ENCODE data around the gene MEGF11. TPM values are rescaled to one million over a fixed set of nuclear protein-coding genes. Genes with fewer than 3 reads are reported as not detected.

Gene MEGF11
- total RNA-seq, 1 experiment from 2014 or later = not detected

DNA sequence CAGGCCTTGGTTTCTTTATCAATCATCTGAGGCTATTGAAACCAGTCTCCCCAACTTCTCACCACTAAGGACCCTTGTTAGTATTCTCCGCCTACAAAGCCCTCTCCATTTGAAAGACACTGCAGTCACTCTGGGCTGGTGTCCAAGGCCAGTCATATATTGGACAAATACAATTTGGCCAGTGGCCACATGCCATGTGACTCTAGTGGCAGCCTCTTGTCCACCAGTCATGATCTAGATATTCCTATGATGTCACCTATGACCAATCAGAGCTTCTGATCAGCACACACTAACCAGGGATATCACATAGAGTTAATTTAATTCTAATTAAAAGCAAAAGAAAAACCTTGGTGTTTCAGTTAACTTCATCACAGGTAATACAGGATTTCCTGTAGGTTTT is 316.1 kb downstream of the MEGF11 start:
- Histone ChIP-seq H4K20me1 (ENCODE audit: insufficient read depth, low read depth, low read length) (no peaks in the 10 kb centered on the region), H3K9ac (ENCODE audit: low read length) (no peak overlapping the region), H3K9me2 (replicated peaks; ENCODE audit: insufficient read depth, low read length) (no peaks in the 10 kb centered on the region), H3K9me3 (ENCODE audit: low read length) (no peaks in the 10 kb centered on the region), H3K36me3 (ENCODE audit: insufficient read depth, low read length) (no peaks in the 10 kb centered on the region), H3K27me3 (ENCODE audit: low read length) (no peaks in the 10 kb centered on the region), H3K79me2 (ENCODE audit: low read length) (no peaks in the 10 kb centered on the region), H3K27ac (ENCODE audit: low read length) (no peak overlapping the region), H3K4me2 (ENCODE audit: low read depth, low read length, poor library complexity, severe bottlenecking) (no peak overlapping the region), H3K4me1 (ENCODE audit: low read length) (peaks cover 10% of the 10 kb centered on the region), H3K4me3 (ENCODE audit: low read length) (no peak overlapping the region), H2AFZ (ENCODE audit: low read length) (no peak overlapping the region)
- DNase-seq = no peak

- H2AFZ ChIP-seq (ENCODE audit: low read length) = no peak overlapping the region
- no peaks in the 10 kb centered on the region for H3K9me2 ChIP-seq (replicated peaks; ENCODE audit: insufficient read depth, low read length)
- H3K4me2 ChIP-seq (ENCODE audit: low read depth, low read length, poor library complexity, severe bottlenecking) = no peak overlapping the region
- no peak overlapping the region for H3K4me3 ChIP-seq (ENCODE audit: low read length)
- H3K9ac ChIP-seq (ENCODE audit: low read length) = no peak overlapping the region
- H4K20me1 ChIP-seq (ENCODE audit: insufficient read depth, low read depth, low read length) = no peaks in the 10 kb centered on the region
- no peaks in the 10 kb centered on the region for H3K9me3 ChIP-seq (ENCODE audit: low read length)
- no peaks in the 10 kb centered on the region for H3K79me2 ChIP-seq (ENCODE audit: low read length)
- H3K27me3 ChIP-seq (ENCODE audit: low read length) = no peaks in the 10 kb centered on the region
- H3K4me1 ChIP-seq (ENCODE audit: low read length) = peaks cover 10% of the 10 kb centered on the region
- DNase-seq = no peak
- H3K27ac ChIP-seq (ENCODE audit: low read length) = no peak overlapping the region
- H3K36me3 ChIP-seq (ENCODE audit: insufficient read depth, low read length) = no peaks in the 10 kb centered on the region
Observed at GRCh38 chr15:65937054-65937453, 316.5 kb downstream of the MEGF11 start.

DNA sequence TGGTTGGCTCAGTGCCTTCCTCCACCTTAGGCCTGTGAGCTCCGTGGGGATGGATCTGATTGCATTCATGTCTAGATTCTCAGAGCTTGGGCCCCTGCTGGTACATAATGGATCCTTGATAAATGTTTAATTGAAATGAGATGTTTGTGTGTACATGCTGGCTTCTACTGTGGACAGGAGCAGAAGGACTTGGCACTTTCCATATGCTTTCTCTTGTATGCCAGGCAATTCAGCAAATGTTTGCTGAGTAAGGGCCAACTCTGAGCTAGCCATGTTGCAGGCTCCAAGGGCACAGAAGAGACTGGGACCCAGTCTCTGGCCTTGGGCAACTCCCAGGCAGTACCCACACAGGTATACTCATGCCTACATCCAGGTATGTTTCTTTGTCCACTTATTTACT is 317.3 kb downstream of the MEGF11 start:
- H3K27me3 ChIP-seq (ENCODE audit: low read length) = no peaks in the 10 kb centered on the region
- H4K20me1 ChIP-seq (ENCODE audit: insufficient read depth, low read depth, low read length) = no peaks in the 10 kb centered on the region
- H3K27ac ChIP-seq (ENCODE audit: low read length) = no peak overlapping the region
- H3K4me2 ChIP-seq (ENCODE audit: low read depth, low read length, poor library complexity, severe bottlenecking) = no peak overlapping the region
- no peaks in the 10 kb centered on the region for H3K79me2 ChIP-seq (ENCODE audit: low read length)
- no peak for DNase-seq
- H3K36me3 ChIP-seq (ENCODE audit: insufficient read depth, low read length) = no peaks in the 10 kb centered on the region
- no peak overlapping the region for H3K9ac ChIP-seq (ENCODE audit: low read length)
- no peaks in the 10 kb centered on the region for H3K9me3 ChIP-seq (ENCODE audit: low read length)
- no peak overlapping the region for H2AFZ ChIP-seq (ENCODE audit: low read length)
- no peak overlapping the region for H3K4me3 ChIP-seq (ENCODE audit: low read length)
- H3K9me2 ChIP-seq (replicated peaks; ENCODE audit: insufficient read depth, low read length) = no peaks in the 10 kb centered on the region
- peaks cover 10% of the 10 kb centered on the region for H3K4me1 ChIP-seq (ENCODE audit: low read length)

GRCh38 chr15:65935391-65935790 is 318.2 kb downstream of the MEGF11 start:
- Histone ChIP-seq H3K27ac (ENCODE audit: low read length) (no peak overlapping the region), H3K4me2 (ENCODE audit: low read depth, low read length, poor library complexity, severe bottlenecking) (no peak overlapping the region), H3K27me3 (ENCODE audit: low read length) (no peaks in the 10 kb centered on the region), H3K36me3 (ENCODE audit: insufficient read depth, low read length) (no peaks in the 10 kb centered on the region), H3K4me3 (ENCODE audit: low read length) (no peak overlapping the region), H3K9ac (ENCODE audit: low read length) (no peak overlapping the region), H3K79me2 (ENCODE audit: low read length) (no peaks in the 10 kb centered on the region), H3K4me1 (ENCODE audit: low read length) (peaks cover 3% of the 10 kb centered on the region), H3K9me2 (replicated peaks; ENCODE audit: insufficient read depth, low read length) (no peaks in the 10 kb centered on the region), H2AFZ (ENCODE audit: low read length) (no peak overlapping the region), H4K20me1 (ENCODE audit: insufficient read depth, low read depth, low read length) (no peaks in the 10 kb centered on the region), H3K9me3 (ENCODE audit: low read length) (no peaks in the 10 kb centered on the region)
- no peak for DNase-seq

- Histone ChIP-seq H3K9me3 (ENCODE audit: low read length) (no peaks in the 10 kb centered on the region), H3K4me2 (ENCODE audit: low read depth, low read length, poor library complexity, severe bottlenecking) (no peak overlapping the region), H3K36me3 (ENCODE audit: insufficient read depth, low read length) (no peaks in the 10 kb centered on the region), H4K20me1 (ENCODE audit: insufficient read depth, low read depth, low read length) (no peaks in the 10 kb centered on the region; the same call in 1 of the 2 replicates), H3K27ac (ENCODE audit: low read length) (no peak overlapping the region), H3K79me2 (ENCODE audit: low read length) (no peaks in the 10 kb centered on the region), H2AFZ (ENCODE audit: low read length) (no peak overlapping the region), H3K9me2 (replicated peaks; ENCODE audit: insufficient read depth, low read length) (no peaks in the 10 kb centered on the region), H3K27me3 (ENCODE audit: low read length) (no peaks in the 10 kb centered on the region), H3K4me3 (ENCODE audit: low read length) (no peak overlapping the region), H3K4me1 (ENCODE audit: low read length) (no peaks in the 10 kb centered on the region), H3K9ac (ENCODE audit: low read length) (no peak overlapping the region)
- DNase-seq = no peak
Observed at GRCh38 chr15:65931221-65931620, 322.3 kb downstream of the MEGF11 start.

DNA sequence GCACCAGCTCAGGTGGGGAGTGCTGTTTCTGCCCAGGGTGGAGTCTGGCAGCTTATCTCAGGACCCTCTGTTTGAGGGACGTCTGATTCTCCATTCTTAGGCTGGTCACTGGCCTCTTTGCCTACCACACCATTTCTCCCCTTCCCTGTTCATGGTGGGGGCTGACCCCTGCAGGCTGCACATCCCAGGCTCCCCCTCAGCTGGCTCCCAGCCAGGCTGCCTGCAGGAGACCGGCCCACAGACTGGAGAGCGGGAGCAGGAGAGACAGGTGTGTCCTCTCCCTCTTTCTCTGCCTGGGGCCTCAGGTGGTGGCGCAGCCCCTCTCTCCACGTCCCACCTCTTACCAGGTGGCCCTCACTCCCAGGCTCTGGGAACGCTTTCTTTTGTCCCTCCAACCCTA is 323.4 kb downstream of the MEGF11 start:
- H3K4me3 ChIP-seq (ENCODE audit: low read length) = no peak overlapping the region
- H4K20me1 ChIP-seq (ENCODE audit: insufficient read depth, low read depth, low read length) = no peaks in the 10 kb centered on the region; the same call in 1 of the 2 replicates

DNA sequence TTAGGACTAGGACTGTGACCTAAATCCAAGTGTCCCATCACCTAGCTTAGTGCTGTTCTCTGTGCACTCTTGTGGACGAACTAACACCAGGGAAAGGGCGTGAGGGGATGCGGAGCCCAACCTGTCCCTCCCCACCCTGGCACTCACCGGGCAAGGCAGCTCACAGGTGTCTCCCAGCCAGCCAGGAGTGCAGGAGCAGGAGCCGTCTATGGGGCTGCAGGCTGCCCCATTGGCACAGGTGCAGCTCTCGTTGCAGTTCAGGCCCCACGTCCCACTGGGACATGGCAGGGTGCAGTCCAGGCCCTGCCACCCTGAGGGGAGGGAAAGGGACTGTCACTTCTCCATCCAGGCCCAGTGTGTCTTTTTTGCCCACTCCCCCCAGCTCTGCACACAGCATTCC is 324.0 kb downstream of the MEGF11 start:
- Histone ChIP-seq H4K20me1 (ENCODE audit: insufficient read depth, low read depth, low read length) (no peaks in the 10 kb centered on the region; the same call in 1 of the 2 replicates), H3K4me1 (ENCODE audit: low read length) (no peaks in the 10 kb centered on the region), H2AFZ (ENCODE audit: low read length) (no peak overlapping the region), H3K36me3 (ENCODE audit: insufficient read depth, low read length) (no peaks in the 10 kb centered on the region), H3K4me3 (ENCODE audit: low read length) (no peak overlapping the region), H3K9me2 (replicated peaks; ENCODE audit: insufficient read depth, low read length) (no peaks in the 10 kb centered on the region), H3K27me3 (ENCODE audit: low read length) (no peaks in the 10 kb centered on the region), H3K9ac (ENCODE audit: low read length) (no peak overlapping the region), H3K79me2 (ENCODE audit: low read length) (no peaks in the 10 kb centered on the region), H3K4me2 (ENCODE audit: low read depth, low read length, poor library complexity, severe bottlenecking) (no peak overlapping the region), H3K27ac (ENCODE audit: low read length) (no peak overlapping the region), H3K9me3 (ENCODE audit: low read length) (no peaks in the 10 kb centered on the region)
- DNase-seq = no peak

More for the DNA sequence above, 323.4 kb downstream of the MEGF11 start:
- Histone ChIP-seq H3K9me3 (ENCODE audit: low read length) (no peaks in the 10 kb centered on the region), H3K9ac (ENCODE audit: low read length) (no peak overlapping the region), H3K79me2 (ENCODE audit: low read length) (no peaks in the 10 kb centered on the region), H3K27me3 (ENCODE audit: low read length) (no peaks in the 10 kb centered on the region), H3K36me3 (ENCODE audit: insufficient read depth, low read length) (no peaks in the 10 kb centered on the region), H3K27ac (ENCODE audit: low read length) (no peak overlapping the region), H3K9me2 (replicated peaks; ENCODE audit: insufficient read depth, low read length) (no peaks in the 10 kb centered on the region), H3K4me1 (ENCODE audit: low read length) (no peaks in the 10 kb centered on the region), H3K4me2 (ENCODE audit: low read depth, low read length, poor library complexity, severe bottlenecking) (no peak overlapping the region), H2AFZ (ENCODE audit: low read length) (no peak overlapping the region)
- no peak for DNase-seq

GRCh38 chr15:65927545-65927944 is 326.0 kb downstream of the MEGF11 start:
- Histone ChIP-seq H3K4me1 (ENCODE audit: low read length) (no peaks in the 10 kb centered on the region), H3K4me2 (ENCODE audit: low read depth, low read length, poor library complexity, severe bottlenecking) (no peak overlapping the region), H3K4me3 (ENCODE audit: low read length) (no peak overlapping the region), H3K9ac (ENCODE audit: low read length) (no peak overlapping the region), H3K9me3 (ENCODE audit: low read length) (no peaks in the 10 kb centered on the region), H3K9me2 (replicated peaks; ENCODE audit: insufficient read depth, low read length) (no peaks in the 10 kb centered on the region), H4K20me1 (ENCODE audit: insufficient read depth, low read depth, low read length) (no peaks in the 10 kb centered on the region; the same call in 1 of the 2 replicates), H3K79me2 (ENCODE audit: low read length) (no peaks in the 10 kb centered on the region), H3K27ac (ENCODE audit: low read length) (no peak overlapping the region), H3K27me3 (ENCODE audit: low read length) (no peaks in the 10 kb centered on the region), H2AFZ (ENCODE audit: low read length) (no peak overlapping the region), H3K36me3 (ENCODE audit: insufficient read depth, low read length) (no peaks in the 10 kb centered on the region)
- no peak for DNase-seq

- Histone ChIP-seq H4K20me1 (ENCODE audit: insufficient read depth, low read depth, low read length) (no peaks in the 10 kb centered on the region; the same call in 1 of the 2 replicates), H3K36me3 (ENCODE audit: insufficient read depth, low read length) (no peaks in the 10 kb centered on the region), H3K9me3 (ENCODE audit: low read length) (no peaks in the 10 kb centered on the region), H2AFZ (ENCODE audit: low read length) (no peak overlapping the region), H3K4me1 (ENCODE audit: low read length) (peaks cover 1% of the 10 kb centered on the region), H3K9ac (ENCODE audit: low read length) (no peak overlapping the region), H3K4me2 (ENCODE audit: low read depth, low read length, poor library complexity, severe bottlenecking) (no peak overlapping the region), H3K27ac (ENCODE audit: low read length) (no peak overlapping the region), H3K79me2 (ENCODE audit: low read length) (no peaks in the 10 kb centered on the region), H3K9me2 (replicated peaks; ENCODE audit: insufficient read depth, low read length) (no peaks in the 10 kb centered on the region), H3K27me3 (ENCODE audit: low read length) (no peaks in the 10 kb centered on the region), H3K4me3 (ENCODE audit: low read length) (no peak overlapping the region)
- no peak for DNase-seq
Observed at GRCh38 chr15:65926899-65927298, 326.7 kb downstream of the MEGF11 start.

Measured in Karpas-422 (cell line).